ENCODE data around the gene LSM14B. TPM values are rescaled to one million over a fixed set of nuclear protein-coding genes. Genes with fewer than 3 reads are reported as not detected.

The LSM14B gene
- total RNA-seq, 1 donor from 2014 or later = 27.6 TPM

DNA sequence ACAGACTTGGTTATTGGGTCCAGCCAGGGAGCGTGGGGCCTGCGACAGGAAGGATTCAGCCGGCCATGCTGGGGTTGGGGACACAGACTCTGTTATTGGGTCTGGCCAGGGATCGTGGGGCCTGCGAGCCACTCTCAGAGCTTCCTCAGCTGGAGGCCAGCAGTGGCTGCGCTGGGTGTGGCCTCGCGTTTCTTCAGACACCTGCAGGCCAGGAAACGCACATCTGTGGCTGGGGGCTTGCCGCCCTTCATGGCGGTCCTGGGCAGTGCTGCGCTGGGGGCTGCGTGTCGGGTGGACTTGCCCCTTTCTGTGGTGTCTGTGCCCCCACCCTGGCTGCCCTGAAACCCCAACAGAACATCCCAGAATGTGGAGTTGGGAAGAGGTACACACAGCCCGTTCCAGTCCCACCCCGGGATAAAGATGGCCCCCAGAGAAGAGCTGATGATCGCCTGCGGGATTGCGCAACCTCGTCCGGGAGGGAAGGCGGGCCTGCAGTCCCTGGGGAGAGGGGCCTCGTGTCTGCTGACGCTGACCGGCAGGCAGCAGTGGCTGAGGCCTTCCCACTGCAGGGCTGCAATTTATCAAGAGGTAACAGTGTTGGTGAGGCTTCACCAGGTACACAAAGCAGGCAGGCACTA is 43.6 kb downstream of the LSM14B start:
- intact Hi-C loops (cut with DNase I) = no loop called here
- H3K27me3 ChIP-seq = no peaks in the 10 kb centered on the region
- peaks cover 49 to 81% of the 10 kb centered on the region in 2 donors for H3K36me3 ChIP-seq
- no peak for DNase-seq (ENCODE audit: low spot score in 2 of 2)
- TF ChIP-seq, protein P1, sequence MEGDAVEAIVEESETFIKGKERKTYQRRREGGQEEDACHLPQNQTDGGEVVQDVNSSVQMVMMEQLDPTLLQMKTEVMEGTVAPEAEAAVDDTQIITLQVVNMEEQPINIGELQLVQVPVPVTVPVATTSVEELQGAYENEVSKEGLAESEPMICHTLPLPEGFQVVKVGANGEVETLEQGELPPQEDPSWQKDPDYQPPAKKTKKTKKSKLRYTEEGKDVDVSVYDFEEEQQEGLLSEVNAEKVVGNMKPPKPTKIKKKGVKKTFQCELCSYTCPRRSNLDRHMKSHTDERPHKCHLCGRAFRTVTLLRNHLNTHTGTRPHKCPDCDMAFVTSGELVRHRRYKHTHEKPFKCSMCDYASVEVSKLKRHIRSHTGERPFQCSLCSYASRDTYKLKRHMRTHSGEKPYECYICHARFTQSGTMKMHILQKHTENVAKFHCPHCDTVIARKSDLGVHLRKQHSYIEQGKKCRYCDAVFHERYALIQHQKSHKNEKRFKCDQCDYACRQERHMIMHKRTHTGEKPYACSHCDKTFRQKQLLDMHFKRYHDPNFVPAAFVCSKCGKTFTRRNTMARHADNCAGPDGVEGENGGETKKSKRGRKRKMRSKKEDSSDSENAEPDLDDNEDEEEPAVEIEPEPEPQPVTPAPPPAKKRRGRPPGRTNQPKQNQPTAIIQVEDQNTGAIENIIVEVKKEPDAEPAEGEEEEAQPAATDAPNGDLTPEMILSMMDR (IDR thresholded peaks at IDR 0.05) = no peak
- no peaks in the 10 kb centered on the region for H3K4me1 ChIP-seq
- H3K27ac ChIP-seq = no peak overlapping the region
- no peaks in the 10 kb centered on the region for H3K9me3 ChIP-seq
- H3K4me3 ChIP-seq = no peak overlapping the region

DNA sequence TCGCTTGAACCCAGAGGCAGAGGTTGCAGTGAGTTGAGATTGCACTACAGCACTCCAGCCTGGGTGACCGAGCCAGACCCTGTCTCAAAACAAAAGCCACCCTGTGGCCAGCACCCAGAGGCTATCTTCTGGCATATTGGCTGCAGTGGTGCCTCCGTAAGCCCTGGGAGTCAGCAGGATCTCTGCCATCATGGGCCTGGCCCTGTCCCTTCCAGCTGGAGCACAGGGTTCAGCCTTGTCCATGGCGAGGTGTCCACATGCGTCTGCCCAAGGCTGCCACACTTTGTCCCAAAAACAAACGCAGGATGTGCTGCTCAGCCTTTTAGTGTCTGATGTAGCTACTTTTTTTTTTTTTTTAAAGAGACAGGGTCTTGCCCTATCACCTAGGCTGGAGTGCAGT is 45.2 kb downstream of the LSM14B start:
- Histone ChIP-seq H3K9me3 (no peaks in the 10 kb centered on the region), H3K27me3 (no peaks in the 10 kb centered on the region), H3K27ac (no peak overlapping the region), H3K4me1 (no peaks in the 10 kb centered on the region), H3K4me3 (no peak overlapping the region), H3K36me3 (peaks cover 37 to 66% of the 10 kb centered on the region in 2 donors)
- no peak for DNase-seq (ENCODE audit: low spot score in 2 of 2)
- intact Hi-C loops (cut with DNase I) = no loop called here
- TF ChIP-seq, protein P1 (IDR thresholded peaks at IDR 0.05) = no peak

GRCh38 chr20:62168061-62168460 is 45.8 kb downstream of the LSM14B start:
- TF ChIP-seq, protein P1 (IDR thresholded peaks at IDR 0.05) = no peak
- intact Hi-C loops (cut with DNase I) = no loop called here
- peaks cover 34 to 66% of the 10 kb centered on the region in 2 donors for H3K36me3 ChIP-seq

DNA sequence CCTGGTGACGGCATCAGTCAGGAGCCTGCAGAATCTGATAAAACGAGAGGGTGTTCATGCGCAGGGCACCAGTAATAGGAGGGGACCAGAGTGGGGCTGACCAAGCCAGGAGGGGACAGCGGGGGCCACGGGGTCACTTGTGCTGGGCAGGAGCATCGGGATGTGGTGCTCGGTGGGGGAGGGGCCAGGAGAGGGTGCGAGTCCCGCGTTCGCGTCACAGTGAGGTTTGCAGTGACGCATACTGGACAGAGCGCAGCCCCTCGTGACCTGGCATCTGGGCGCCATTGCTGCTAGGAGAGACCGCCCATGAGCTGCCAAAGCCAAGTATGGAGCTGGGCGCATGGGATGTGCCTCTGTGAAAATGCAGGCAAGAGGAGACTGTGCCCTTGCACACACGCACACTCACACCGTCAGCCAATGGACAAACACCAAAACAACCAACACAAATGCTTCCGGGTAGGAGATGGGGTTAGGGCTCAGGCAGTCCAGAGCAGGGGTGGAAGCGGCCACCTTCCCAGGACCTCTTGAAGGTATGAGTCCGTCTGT is 46.7 kb downstream of the LSM14B start:
- Histone ChIP-seq H3K36me3 (peaks cover 29 to 62% of the 10 kb centered on the region in 2 donors), H3K27ac (no peak overlapping the region), H3K4me3 (no peak overlapping the region), H3K27me3 (no peaks in the 10 kb centered on the region), H3K4me1 (no peaks in the 10 kb centered on the region), H3K9me3 (no peaks in the 10 kb centered on the region)
- TF ChIP-seq, protein P1 (IDR thresholded peaks at IDR 0.05) = no peak
- DNase-seq (ENCODE audit: low spot score in 2 of 2) = no peak
- intact Hi-C loops (cut with DNase I) = no loop called here

More at GRCh38 chr20:62168061-62168460, 45.8 kb downstream of the LSM14B start:
- Histone ChIP-seq H3K4me3 (no peak overlapping the region), H3K27ac (no peak overlapping the region), H3K4me1 (no peaks in the 10 kb centered on the region), H3K27me3 (no peaks in the 10 kb centered on the region), H3K9me3 (no peaks in the 10 kb centered on the region)
- DNase-seq (ENCODE audit: low spot score in 2 of 2) = no peak

- no peak for DNase-seq (ENCODE audit: low spot score in 2 of 2)
- intact Hi-C loops (cut with DNase I) = no loop called here
- no peak overlapping the region for H3K4me3 ChIP-seq
- TF ChIP-seq, protein P1 (IDR thresholded peaks at IDR 0.05) = no peak
- no peaks in the 10 kb centered on the region for H3K9me3 ChIP-seq
- no peaks in the 10 kb centered on the region for H3K4me1 ChIP-seq
- no peaks in the 10 kb centered on the region for H3K27me3 ChIP-seq
- no peak overlapping the region for H3K27ac ChIP-seq
- peaks cover 27 to 62% of the 10 kb centered on the region in 2 donors for H3K36me3 ChIP-seq
These were observed 48.3 kb downstream of the LSM14B start for GRCh38 chr20:62170536-62170935.
